HepG2 (cell line): ENCODE results near the gene TSPAN7.

Source experiments
- ARID2 ChIP-seq: sonication (generic); formaldehyde crosslinking; IDR thresholded peaks from 2 replicates; pipeline ENCODE4 v1.8.1; 2022; ENCODE audit warnings: mild to moderate bottlenecking, missing genetic modification reagents, borderline replicate concordance
- ARNT2 ChIP-seq: sonication (generic); formaldehyde crosslinking; IDR thresholded peaks from 2 replicates; pipeline ENCODE4 v1.8.0; 2022; ENCODE audit warnings: mild to moderate bottlenecking, low read depth, missing genetic modification reagents, moderate library complexity
- EZH2 ChIP-seq: conservative IDR thresholded peaks from 2 replicates; pipeline ENCODE4 v1.6.1; 2012; ENCODE audit warnings: mild to moderate bottlenecking, low read depth, low read length, moderate library complexity
- GABPA ChIP-seq, 2 experiments: IDR thresholded peaks; 2 replicates each; pipeline ENCODE4 v1.6.1; 2011 to 2016; ENCODE audit warnings: low read depth in 2 of 2, low read length in 1 of 2, missing biosample characterization in 1 of 2, missing genetic modification characterization in 1 of 2
- POLR2A ChIP-seq, 2 experiments: IDR thresholded peaks; 2 replicates each; pipeline ENCODE4 v1.6.1; 2011; ENCODE audit warnings: low read depth in 2 of 2, low read length in 2 of 2, mild to moderate bottlenecking in 1 of 2, moderate library complexity in 1 of 2; ENCODE audit not compliant: insufficient read depth in 1 of 2
- YY1 ChIP-seq: IDR thresholded peaks from 2 replicates; pipeline ENCODE4 v1.6.1; 2011; ENCODE audit warnings: low read length, low read depth, moderate library complexity, mild to moderate bottlenecking; ENCODE audit not compliant: insufficient read depth, insufficient replicate concordance
- ZNF138 ChIP-seq: sonication (generic); formaldehyde crosslinking; IDR thresholded peaks from 2 replicates; pipeline ENCODE4 v1.5.0; 2020; ENCODE audit warnings: mild to moderate bottlenecking, low read depth, missing genetic modification reagents
- ZNF317 ChIP-seq: sonication (generic); formaldehyde crosslinking; IDR thresholded peaks from 2 replicates; pipeline ENCODE4 v1.5.0; 2020; ENCODE audit warnings: mild to moderate bottlenecking, missing genetic modification reagents
- ZZZ3 ChIP-seq: sonication (generic); formaldehyde crosslinking; IDR thresholded peaks from 2 replicates; pipeline ENCODE4 v1.4.0; 2020; ENCODE audit warnings: missing genetic modification reagents, mild to moderate bottlenecking, borderline replicate concordance
- TF ChIP-seq, protein P1 (sequence below): sonication (generic); formaldehyde crosslinking; IDR thresholded peaks from 2 replicates; pipeline ENCODE4 v1.5.0; 2020; ENCODE audit warnings: mild to moderate bottlenecking, missing genetic modification reagents, moderate library complexity
- TF ChIP-seq, protein P2 (sequence below): sonication (generic); formaldehyde crosslinking; IDR thresholded peaks from 2 replicates; pipeline ENCODE4 v1.4.0; 2020; ENCODE audit warnings: mild to moderate bottlenecking, missing genetic modification reagents
- TF ChIP-seq, protein P3 (sequence below): sonication (generic); formaldehyde crosslinking; IDR thresholded peaks from 2 replicates; pipeline ENCODE4 v1.4.0; 2020; ENCODE audit warnings: mild to moderate bottlenecking, missing genetic modification reagents
- TF ChIP-seq, protein P4 (sequence below): sonication (generic); formaldehyde crosslinking; IDR thresholded peaks from 2 replicates; pipeline ENCODE4 v1.4.0; 2020; ENCODE audit warnings: missing genetic modification reagents, borderline replicate concordance
- TF ChIP-seq, protein P5 (sequence below): IDR thresholded peaks from 2 replicates; pipeline ENCODE4 v1.6.1; 2016; ENCODE audit warnings: missing compliant biosample characterization, missing genetic modification reagents, borderline replicate concordance

DNA sequence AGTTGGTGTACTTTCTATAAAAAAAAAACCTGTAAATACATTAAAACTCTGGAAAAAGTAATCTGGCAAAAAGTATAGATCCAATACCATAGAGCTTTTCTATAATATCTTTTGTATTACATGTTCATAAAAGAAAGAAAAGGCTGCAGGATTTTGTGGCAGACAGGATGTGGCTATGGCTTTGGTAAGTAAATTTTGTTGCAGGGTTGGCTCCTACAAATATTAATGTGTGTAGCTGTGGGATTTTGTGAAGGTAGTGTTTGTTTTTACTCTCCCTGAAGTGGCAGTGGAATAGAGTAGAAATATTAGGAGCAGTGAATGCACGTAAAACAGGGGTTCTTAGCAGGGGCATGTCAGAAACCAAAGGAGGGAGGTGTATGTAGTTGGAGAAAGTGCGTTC is 84.8 kb downstream of the TSPAN7 start:
- TF ChIP-seq, protein P1, sequence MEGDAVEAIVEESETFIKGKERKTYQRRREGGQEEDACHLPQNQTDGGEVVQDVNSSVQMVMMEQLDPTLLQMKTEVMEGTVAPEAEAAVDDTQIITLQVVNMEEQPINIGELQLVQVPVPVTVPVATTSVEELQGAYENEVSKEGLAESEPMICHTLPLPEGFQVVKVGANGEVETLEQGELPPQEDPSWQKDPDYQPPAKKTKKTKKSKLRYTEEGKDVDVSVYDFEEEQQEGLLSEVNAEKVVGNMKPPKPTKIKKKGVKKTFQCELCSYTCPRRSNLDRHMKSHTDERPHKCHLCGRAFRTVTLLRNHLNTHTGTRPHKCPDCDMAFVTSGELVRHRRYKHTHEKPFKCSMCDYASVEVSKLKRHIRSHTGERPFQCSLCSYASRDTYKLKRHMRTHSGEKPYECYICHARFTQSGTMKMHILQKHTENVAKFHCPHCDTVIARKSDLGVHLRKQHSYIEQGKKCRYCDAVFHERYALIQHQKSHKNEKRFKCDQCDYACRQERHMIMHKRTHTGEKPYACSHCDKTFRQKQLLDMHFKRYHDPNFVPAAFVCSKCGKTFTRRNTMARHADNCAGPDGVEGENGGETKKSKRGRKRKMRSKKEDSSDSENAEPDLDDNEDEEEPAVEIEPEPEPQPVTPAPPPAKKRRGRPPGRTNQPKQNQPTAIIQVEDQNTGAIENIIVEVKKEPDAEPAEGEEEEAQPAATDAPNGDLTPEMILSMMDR (CRISPR knock-in tag) = no peak
- TF ChIP-seq, protein P2, sequence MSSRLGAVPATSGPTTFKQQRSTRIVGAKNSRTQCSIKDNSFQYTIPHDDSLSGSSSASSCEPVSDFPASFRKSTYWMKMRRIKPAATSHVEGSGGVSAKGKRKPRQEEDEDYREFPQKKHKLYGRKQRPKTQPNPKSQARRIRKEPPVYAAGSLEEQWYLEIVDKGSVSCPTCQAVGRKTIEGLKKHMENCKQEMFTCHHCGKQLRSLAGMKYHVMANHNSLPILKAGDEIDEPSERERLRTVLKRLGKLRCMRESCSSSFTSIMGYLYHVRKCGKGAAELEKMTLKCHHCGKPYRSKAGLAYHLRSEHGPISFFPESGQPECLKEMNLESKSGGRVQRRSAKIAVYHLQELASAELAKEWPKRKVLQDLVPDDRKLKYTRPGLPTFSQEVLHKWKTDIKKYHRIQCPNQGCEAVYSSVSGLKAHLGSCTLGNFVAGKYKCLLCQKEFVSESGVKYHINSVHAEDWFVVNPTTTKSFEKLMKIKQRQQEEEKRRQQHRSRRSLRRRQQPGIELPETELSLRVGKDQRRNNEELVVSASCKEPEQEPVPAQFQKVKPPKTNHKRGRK = no peak
- TF ChIP-seq ARID2 (CRISPR knock-in tag) (no peak), ZNF138 (CRISPR knock-in tag) (no peak), POLR2A (IDR thresholded peaks at IDR 0.05; ENCODE audit: insufficient read depth in 1 of 2, low read depth in 2 of 2, low read length in 2 of 2) (no peak), YY1 (no peak), ZNF317 (no peak), GABPA (IDR thresholded peaks at IDR 0.05; ENCODE audit: low read depth, low read length) (no peak), GABPA (CRISPR knock-in tag; IDR thresholded peaks at IDR 0.05; ENCODE audit: low read depth) (no peak), EZH2 (no peak), ZZZ3 (CRISPR knock-in tag) (no peak), ARNT2 (CRISPR knock-in tag) (no peak)
- TF ChIP-seq, protein P3, sequence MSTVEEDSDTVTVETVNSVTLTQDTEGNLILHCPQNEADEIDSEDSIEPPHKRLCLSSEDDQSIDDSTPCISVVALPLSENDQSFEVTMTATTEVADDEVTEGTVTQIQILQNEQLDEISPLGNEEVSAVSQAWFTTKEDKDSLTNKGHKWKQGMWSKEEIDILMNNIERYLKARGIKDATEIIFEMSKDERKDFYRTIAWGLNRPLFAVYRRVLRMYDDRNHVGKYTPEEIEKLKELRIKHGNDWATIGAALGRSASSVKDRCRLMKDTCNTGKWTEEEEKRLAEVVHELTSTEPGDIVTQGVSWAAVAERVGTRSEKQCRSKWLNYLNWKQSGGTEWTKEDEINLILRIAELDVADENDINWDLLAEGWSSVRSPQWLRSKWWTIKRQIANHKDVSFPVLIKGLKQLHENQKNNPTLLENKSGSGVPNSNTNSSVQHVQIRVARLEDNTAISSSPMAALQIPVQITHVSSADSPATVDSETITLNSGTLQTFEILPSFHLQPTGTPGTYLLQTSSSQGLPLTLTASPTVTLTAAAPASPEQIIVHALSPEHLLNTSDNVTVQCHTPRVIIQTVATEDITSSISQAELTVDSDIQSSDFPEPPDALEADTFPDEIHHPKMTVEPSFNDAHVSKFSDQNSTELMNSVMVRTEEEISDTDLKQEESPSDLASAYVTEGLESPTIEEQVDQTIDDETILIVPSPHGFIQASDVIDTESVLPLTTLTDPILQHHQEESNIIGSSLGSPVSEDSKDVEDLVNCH = no peak
- TF ChIP-seq, protein P4, sequence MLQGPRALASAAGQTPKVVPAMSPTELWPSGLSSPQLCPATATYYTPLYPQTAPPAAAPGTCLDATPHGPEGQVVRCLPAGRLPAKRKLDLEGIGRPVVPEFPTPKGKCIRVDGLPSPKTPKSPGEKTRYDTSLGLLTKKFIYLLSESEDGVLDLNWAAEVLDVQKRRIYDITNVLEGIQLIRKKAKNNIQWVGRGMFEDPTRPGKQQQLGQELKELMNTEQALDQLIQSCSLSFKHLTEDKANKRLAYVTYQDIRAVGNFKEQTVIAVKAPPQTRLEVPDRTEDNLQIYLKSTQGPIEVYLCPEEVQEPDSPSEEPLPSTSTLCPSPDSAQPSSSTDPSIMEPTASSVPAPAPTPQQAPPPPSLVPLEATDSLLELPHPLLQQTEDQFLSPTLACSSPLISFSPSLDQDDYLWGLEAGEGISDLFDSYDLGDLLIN (CRISPR knock-in tag) = no peak
- TF ChIP-seq, protein P5, sequence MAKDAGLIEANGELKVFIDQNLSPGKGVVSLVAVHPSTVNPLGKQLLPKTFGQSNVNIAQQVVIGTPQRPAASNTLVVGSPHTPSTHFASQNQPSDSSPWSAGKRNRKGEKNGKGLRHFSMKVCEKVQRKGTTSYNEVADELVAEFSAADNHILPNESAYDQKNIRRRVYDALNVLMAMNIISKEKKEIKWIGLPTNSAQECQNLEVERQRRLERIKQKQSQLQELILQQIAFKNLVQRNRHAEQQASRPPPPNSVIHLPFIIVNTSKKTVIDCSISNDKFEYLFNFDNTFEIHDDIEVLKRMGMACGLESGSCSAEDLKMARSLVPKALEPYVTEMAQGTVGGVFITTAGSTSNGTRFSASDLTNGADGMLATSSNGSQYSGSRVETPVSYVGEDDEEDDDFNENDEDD = no peak
